H1 (cell line): ENCODE results near the gene FRK. TPM values are rescaled to one million over a fixed set of nuclear protein-coding genes. Genes with fewer than 3 reads are reported as not detected.

Experiments used
- CTCF ChIA-PET: fragments of 300-600 bp; sonication (Branson Sonifier 250); formaldehyde crosslinking; loops from one replicate; lab custom pipeline; 2021; ENCODE audit not compliant: partially characterized antibody; lab: Charles Lee
- POLR2A ChIA-PET: fragments of 300-600 bp; sonication (Branson Sonifier 250); formaldehyde crosslinking; loops from one replicate; lab custom pipeline; 2021; ENCODE audit warnings: inconsistent platforms; ENCODE audit not compliant: partially characterized antibody; lab: Charles Lee
- DNase-seq, 2 experiments: peaks; one replicate each; pipeline versions ENCODE4 v3.0.0 to v3.0.0-alpha.2; 2010 to 2022; ENCODE audit warnings: low spot score in 2 of 2, low read depth in 1 of 2, mixed read lengths in 1 of 2
- FAIRE-seq: peaks from 2 replicates; lab custom pipeline; 2011; peaks lifted over from hg19 to GRCh38; lab: Jason Lieb, UNC
- H2AFZ ChIP-seq: 2 replicates; pipeline ENCODE4 v1.8.1; 2012; ENCODE audit warnings: low read length, inconsistent platforms
- H2AK5ac ChIP-seq: 2 replicates; pipeline ENCODE4 v1.6.1; 2013; ENCODE audit warnings: low read depth, low read length
- H2BK120ac ChIP-seq: replicated peaks from 2 replicates; pipeline ENCODE3; 2013; ENCODE audit warnings: low read depth, low read length, inconsistent platforms
- H2BK12ac ChIP-seq: 2 replicates; pipeline ENCODE4 v1.6.1; 2013; ENCODE audit warnings: low read depth, low read length
- H2BK15ac ChIP-seq: 2 replicates; pipeline ENCODE4 v1.6.1; 2013; ENCODE audit warnings: low read length
- H2BK20ac ChIP-seq: 2 replicates; pipeline ENCODE4 v1.6.1; 2013; ENCODE audit warnings: low read length
- H2BK5ac ChIP-seq: 2 replicates; pipeline ENCODE4 v1.6.1; 2013; ENCODE audit warnings: low read depth, low read length
- H3K14ac ChIP-seq: 2 replicates; pipeline ENCODE4 v1.6.1; 2013; ENCODE audit warnings: inconsistent platforms; ENCODE audit not compliant: insufficient read length
- H3K18ac ChIP-seq: 2 replicates; pipeline ENCODE4 v1.6.1; 2013; ENCODE audit warnings: low read length; ENCODE audit errors: extremely low read depth
- H3K23ac ChIP-seq: 2 replicates; pipeline ENCODE4 v1.6.1; 2013; ENCODE audit warnings: inconsistent platforms; ENCODE audit not compliant: insufficient read length
- H3K23me2 ChIP-seq: 2 replicates; pipeline ENCODE4 v1.6.1; 2013; ENCODE audit warnings: low read depth, low read length
- H3K27ac ChIP-seq: 2 replicates; pipeline ENCODE4 v1.6.1; 2011; ENCODE audit warnings: low read depth, low read length, inconsistent platforms
- H3K27me3 ChIP-seq, 4 experiments: replicated peaks in 1 of 4; 1 replicate in 1 of 4; 2 replicates in 3 of 4; pipeline versions ENCODE4 v1.6.1 to v1.8.1; 2011 to 2013; ENCODE audit warnings: low read length in 3 of 4, mild to moderate bottlenecking in 3 of 4, inconsistent platforms in 2 of 4, mixed read lengths in 2 of 4, moderate library complexity in 1 of 4; ENCODE audit not compliant: control insufficient read depth in 3 of 4, insufficient read depth in 3 of 4; ENCODE audit errors: extremely low read depth in 1 of 4
- H3K36me3 ChIP-seq, 4 experiments: 2 replicates each; pipeline versions ENCODE4 v1.6.1 to v1.8.1; 2011 to 2013; ENCODE audit warnings: mild to moderate bottlenecking in 4 of 4, low read length in 3 of 4, moderate library complexity in 2 of 4, control low read depth in 1 of 4, inconsistent platforms in 1 of 4; ENCODE audit not compliant: insufficient read depth in 4 of 4, control insufficient read depth in 2 of 4
- H3K4ac ChIP-seq: replicated peaks from 2 replicates; pipeline ENCODE3; 2013; ENCODE audit warnings: low read length, low read depth, mixed read lengths, inconsistent platforms; ENCODE audit not compliant: insufficient read length
- H3K4me1 ChIP-seq, 4 experiments: replicated peaks in 1 of 4; 1 replicate in 1 of 4; 2 replicates in 3 of 4; pipeline versions ENCODE4 v1.6.1 to v1.8.1; 2011 to 2013; ENCODE audit warnings: low read length in 3 of 4, inconsistent platforms in 2 of 4, mixed read lengths in 1 of 4; ENCODE audit not compliant: insufficient read depth in 4 of 4, control insufficient read depth in 3 of 4
- H3K4me2 ChIP-seq, 2 experiments: 2 replicates each; pipeline versions ENCODE4 v1.6.1 to v1.8.1; 2011 to 2013; ENCODE audit warnings: low read depth in 2 of 2, low read length in 2 of 2, control low read depth in 1 of 2, inconsistent platforms in 1 of 2, mild to moderate bottlenecking in 1 of 2; ENCODE audit not compliant: insufficient read depth in 1 of 2
- H3K4me3 ChIP-seq, 4 experiments: fragments of 200-600, 300-600 bp in 1 of 4; sonication (generic), shearing (Covaris generic), sonication (Bioruptor Twin) in 1 of 4; 2 replicates each; pipeline versions ENCODE4 v1.5.1 to v1.8.1; 2011 to 2016; ENCODE audit warnings: low read length in 4 of 4, low read depth in 3 of 4, control low read depth in 2 of 4, inconsistent platforms in 2 of 4, mild to moderate bottlenecking in 2 of 4, mixed read lengths in 1 of 4, moderate library complexity in 1 of 4; ENCODE audit not compliant: insufficient read depth in 2 of 4; ENCODE audit errors: extremely low read depth in 1 of 4
- H3K56ac ChIP-seq: replicated peaks from 2 replicates; pipeline ENCODE3; 2013; ENCODE audit warnings: low read depth, mild to moderate bottlenecking, mixed read lengths, low read length, inconsistent platforms; ENCODE audit not compliant: insufficient read length
- H3K79me1 ChIP-seq: 2 replicates; pipeline ENCODE4 v1.6.1; 2013; ENCODE audit warnings: low read depth, low read length, control low read depth
- H3K79me2 ChIP-seq, 2 experiments: 2 replicates each; pipeline versions ENCODE4 v1.6.1 to v1.8.1; 2012 to 2013; ENCODE audit warnings: low read length in 2 of 2, mild to moderate bottlenecking in 2 of 2, inconsistent platforms in 1 of 2; ENCODE audit not compliant: insufficient read depth in 2 of 2, control insufficient read depth in 1 of 2
- H3K9ac ChIP-seq, 4 experiments: replicated peaks in 1 of 4; 1 replicate in 1 of 4; 2 replicates in 3 of 4; pipeline versions ENCODE4 v1.6.1 to v1.8.1; 2011 to 2013; ENCODE audit warnings: low read depth in 3 of 4, low read length in 3 of 4, control low read depth in 2 of 4, mild to moderate bottlenecking in 2 of 4, moderate library complexity in 2 of 4, inconsistent platforms in 1 of 4; ENCODE audit errors: extremely low read depth in 1 of 4
- H3K9me3 ChIP-seq, 2 experiments: 2 replicates each; pipeline versions ENCODE4 v1.6.1 to v1.8.1; 2012 to 2013; ENCODE audit warnings: mild to moderate bottlenecking in 2 of 2, moderate library complexity in 2 of 2, control low read depth in 1 of 2, inconsistent platforms in 1 of 2, low read depth in 1 of 2, low read length in 1 of 2, mixed read lengths in 1 of 2; ENCODE audit not compliant: insufficient read depth in 2 of 2
- H4K20me1 ChIP-seq, 2 experiments: replicated peaks in 1 of 2; 2 replicates each; pipeline versions ENCODE3 to v1.8.1; 2011 to 2013; ENCODE audit warnings: inconsistent platforms in 2 of 2, low read length in 2 of 2, mild to moderate bottlenecking in 1 of 2; ENCODE audit not compliant: insufficient read depth in 2 of 2, control insufficient read depth in 1 of 2
- H4K5ac ChIP-seq: 2 replicates; pipeline ENCODE4 v1.6.1; 2013; ENCODE audit warnings: low read length, low read depth, mixed read lengths, inconsistent platforms; ENCODE audit not compliant: insufficient read length
- H4K8ac ChIP-seq: 2 replicates; pipeline ENCODE4 v1.8.0; 2013; ENCODE audit warnings: mild to moderate bottlenecking, moderate library complexity, low read length, inconsistent platforms; ENCODE audit not compliant: insufficient read depth; ENCODE audit errors: extremely low read depth
- H4K91ac ChIP-seq: replicated peaks from 2 replicates; pipeline ENCODE3; 2013; ENCODE audit warnings: low read length, mixed read lengths, inconsistent platforms; ENCODE audit not compliant: insufficient read length
- CHD2 ChIP-seq: IDR thresholded peaks from 2 replicates; pipeline ENCODE4 v1.6.1; 2012; ENCODE audit warnings: low read length, improper control_type of control experiment
- EGR1 ChIP-seq: IDR thresholded peaks from 2 replicates; pipeline ENCODE4 v1.6.1; 2011; ENCODE audit warnings: low read depth, low read length, borderline replicate concordance
- USF2 ChIP-seq: IDR thresholded peaks from 2 replicates; pipeline ENCODE4 v1.6.1; 2011; ENCODE audit warnings: low read length, improper control_type of control experiment
- WGBS, 2 experiments: shearing (Covaris generic) in 1 of 2; methylation state at CpG; one replicate each; pipeline versions ENCODE4 v1.1.6 to v1.1.7; 2013 to 2015; ENCODE audit warnings: low lambda C conversion rate in 2 of 2, mixed read lengths in 2 of 2, inconsistent platforms in 1 of 2, low coverage in 1 of 2, missing lambda C conversion rate in 1 of 2; ENCODE audit not compliant: insufficient replicate concordance in 2 of 2, insufficient coverage in 1 of 2, insufficient read length in 1 of 2; ENCODE audit errors: extremely low coverage in 1 of 2, missing lambda C conversion rate in 1 of 2; 5-methylcytosine and 5-hydroxymethylcytosine counted together
- polyA plus RNA-seq, 7 experiments: library from polyadenylated mRNA; depleted of rRNA in 3 of 7; stranded (reverse) in 5 of 7; unstranded in 2 of 7; fragments of >200 nt in 5 of 7; fragments of 200-250 nt in 2 of 7; gene quantifications; 1 replicate in 5 of 7; 2 replicates in 1 of 7; 4 replicates in 1 of 7; pipeline versions ENCODE4 v1.2.1 to v1.2.3, GENCODE V29; 2011 to 2013; ENCODE audit warnings: missing spikeins in 2 of 7, mixed read lengths in 2 of 7
- total RNA-seq: library from RNA; stranded (reverse); fragmentation: NEBNext Ultra II Directional; extraction: Animal tissue kit (Norgen Biotek cat#: 25700); gene quantifications from 2 replicates; pipeline ENCODE4 v1.2.1, GENCODE V29; 2021

Gene FRK
- total and polyA plus RNA-seq, 2 of the 8 experiments (the other 6 are each of a cell fraction or from before 2014, with no cell fraction given) = 0.11 to 0.24 TPM

GRCh38 chr6:115972679-115973078 is 88.0 kb downstream of the FRK start:
- no peaks in the 10 kb centered on the region for H3K79me1 ChIP-seq
- no peak overlapping the region for H4K5ac ChIP-seq
- no peak overlapping the region for H3K18ac ChIP-seq
- H4K8ac ChIP-seq = no peak overlapping the region
- no peak overlapping the region for H3K14ac ChIP-seq
- no peak overlapping the region for H4K91ac ChIP-seq
- no peak overlapping the region for H3K27ac ChIP-seq
- no peaks in the 10 kb centered on the region for H3K36me3 ChIP-seq
- no peak overlapping the region for H3K9ac ChIP-seq
- no peak for DNase-seq
- no peak overlapping the region for H3K56ac ChIP-seq
- H3K79me2 ChIP-seq = no peaks in the 10 kb centered on the region
- H2BK12ac ChIP-seq = no peak overlapping the region
- H2BK15ac ChIP-seq = no peak overlapping the region
- H4K20me1 ChIP-seq = no peaks in the 10 kb centered on the region
- H3K27me3 ChIP-seq = no peaks in the 10 kb centered on the region
- TF ChIP-seq EGR1 (no peak), CHD2 (no peak), USF2 (no peak)
- H2BK120ac ChIP-seq = no peak overlapping the region
- H2BK5ac ChIP-seq = no peak overlapping the region
- H3K4me1 ChIP-seq = peaks cover 0 to 4% (median 0%) of the 10 kb centered on the region in 4 experiments; a peak in 1 of 7 replicates
- no peak overlapping the region for H2AFZ ChIP-seq
- H3K23me2 ChIP-seq = no peaks in the 10 kb centered on the region
- no peak overlapping the region for H2BK20ac ChIP-seq
- no peak overlapping the region for H3K23ac ChIP-seq
- no peak for FAIRE-seq
- H2AK5ac ChIP-seq = no peak overlapping the region
- 91% methylated on average over 2 of the region's 2 CpGs; no CpG with 5 or more reads in 1 of the 2 experiments for WGBS, 2 experiments
- H3K4me3 ChIP-seq = no peak overlapping the region
- H3K4me2 ChIP-seq = no peak overlapping the region
- no peak overlapping the region for H3K4ac ChIP-seq
- no peaks in the 10 kb centered on the region for H3K9me3 ChIP-seq
- POLR2A ChIA-PET = no interaction called here
- CTCF ChIA-PET = interaction anchor here (0.6 to 1.5 kb wide), 3 partner anchors 15 to 140 kb away, joined by 3 to 5 read pairs (median 3); no protein-coding TSS in a partner anchor
